ENCODE data around the gene RNASEH2C. TPM values are rescaled to one million over a fixed set of nuclear protein-coding genes. Genes with fewer than 3 reads are reported as not detected.

Gene RNASEH2C
- total and polyA plus RNA-seq, 2 of the 13 experiments (the other 11 are each of a cell fraction or from before 2014, with no cell fraction given): 27.4 to 50.9 TPM

DNA sequence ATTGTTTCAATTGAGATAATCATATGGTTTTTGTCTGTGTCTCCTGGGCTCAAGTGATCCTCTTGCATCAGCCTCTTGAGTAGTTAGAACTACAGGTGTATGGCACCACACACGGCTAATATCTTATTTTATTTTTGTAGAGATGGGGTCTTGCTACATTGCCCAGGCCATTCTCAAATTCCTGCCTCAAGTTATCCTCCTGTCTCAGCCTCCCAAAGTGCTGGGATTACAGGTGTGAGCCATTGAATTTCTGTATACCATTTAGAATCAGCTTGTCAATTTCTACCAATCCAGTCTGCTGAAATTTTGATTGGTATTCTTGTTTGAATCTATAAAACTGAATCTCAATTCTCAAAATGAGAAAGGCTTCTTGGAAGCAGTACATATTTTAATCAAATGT is 18.9 kb downstream of the RNASEH2C start:
- H3K4me2 ChIP-seq (ENCODE audit: low read depth, low read length): no peak overlapping the region
- POLR2A ChIA-PET: no interaction called here
- CTCF ChIA-PET (ENCODE audit: low intra/inter-chr PET ratio, low total read pairs): no interaction called here
- no peaks in the 10 kb centered on the region for H3K79me2 ChIP-seq (ENCODE audit: insufficient read depth, low read length)
- in situ Hi-C loops (cut with HindIII; ENCODE audit: extremely low pct_ligation_motif_present, low pct_unique_long_range_greater_than_20kb) (no loop called here), intact Hi-C loops (cut with micrococcal nuclease; ENCODE audit: unreplicated experiment) (no loop called here)
- DNase-seq (ENCODE audit: low spot score): no peak
- ATAC-seq: no peak
- no peak for FAIRE-seq
- H3K4me3 ChIP-seq (replicated peaks in 1 of 3; ENCODE audit: insufficient read depth in 1 of 3, low read depth in 2 of 3, low read length in 3 of 3): no peak overlapping the region
- TF ChIP-seq TBX2 (CRISPR knock-in tag; IDR thresholded peaks at IDR 0.05; ENCODE audit: borderline replicate concordance) (no peak), CREM (IDR thresholded peaks at IDR 0.05) (no peak), CREM (CRISPR knock-in tag; IDR thresholded peaks at IDR 0.05) (no peak), THAP11 (CRISPR knock-in tag; IDR thresholded peaks at IDR 0.05) (no peak), MIER3 (CRISPR knock-in tag; IDR thresholded peaks at IDR 0.05; ENCODE audit: borderline replicate concordance) (no peak), ZNF260 (CRISPR knock-in tag; IDR thresholded peaks at IDR 0.05; ENCODE audit: borderline replicate concordance, low read depth) (no peak), ZNF333 (CRISPR knock-in tag; IDR thresholded peaks at IDR 0.05; ENCODE audit: borderline replicate concordance) (no peak), KLF6 (CRISPR knock-in tag; IDR thresholded peaks at IDR 0.05) (no peak), MIXL1 (CRISPR knock-in tag; IDR thresholded peaks at IDR 0.05) (no peak), RORA (CRISPR knock-in tag; IDR thresholded peaks at IDR 0.05) (no peak), ZBTB21 (CRISPR knock-in tag; IDR thresholded peaks at IDR 0.05) (no peak), SNAI1 (CRISPR knock-in tag; IDR thresholded peaks at IDR 0.05; ENCODE audit: borderline replicate concordance) (no peak), BHLHE40 (IDR thresholded peaks at IDR 0.05; ENCODE audit: low read length) (no peak), HNRNPL (IDR thresholded peaks at IDR 0.05; ENCODE audit: low read depth, low read length) (no peak), MTA3 (CRISPR knock-in tag; IDR thresholded peaks at IDR 0.05) (no peak), DMAP1 (CRISPR knock-in tag; IDR thresholded peaks at IDR 0.05) (no peak), KDM2A (CRISPR knock-in tag; IDR thresholded peaks at IDR 0.05; ENCODE audit: borderline replicate concordance, low read depth) (no peak), NPAS2 (CRISPR knock-in tag; IDR thresholded peaks at IDR 0.05; ENCODE audit: borderline replicate concordance) (no peak), ESRRA (CRISPR knock-in tag; IDR thresholded peaks at IDR 0.05; ENCODE audit: low read depth) (no peak)
- TF ChIP-seq, protein P1, sequence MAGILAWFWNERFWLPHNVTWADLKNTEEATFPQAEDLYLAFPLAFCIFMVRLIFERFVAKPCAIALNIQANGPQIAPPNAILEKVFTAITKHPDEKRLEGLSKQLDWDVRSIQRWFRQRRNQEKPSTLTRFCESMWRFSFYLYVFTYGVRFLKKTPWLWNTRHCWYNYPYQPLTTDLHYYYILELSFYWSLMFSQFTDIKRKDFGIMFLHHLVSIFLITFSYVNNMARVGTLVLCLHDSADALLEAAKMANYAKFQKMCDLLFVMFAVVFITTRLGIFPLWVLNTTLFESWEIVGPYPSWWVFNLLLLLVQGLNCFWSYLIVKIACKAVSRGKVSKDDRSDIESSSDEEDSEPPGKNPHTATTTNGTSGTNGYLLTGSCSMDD (CRISPR knock-in tag; IDR thresholded peaks at IDR 0.05): no peak
- TF ChIP-seq, protein P2, sequence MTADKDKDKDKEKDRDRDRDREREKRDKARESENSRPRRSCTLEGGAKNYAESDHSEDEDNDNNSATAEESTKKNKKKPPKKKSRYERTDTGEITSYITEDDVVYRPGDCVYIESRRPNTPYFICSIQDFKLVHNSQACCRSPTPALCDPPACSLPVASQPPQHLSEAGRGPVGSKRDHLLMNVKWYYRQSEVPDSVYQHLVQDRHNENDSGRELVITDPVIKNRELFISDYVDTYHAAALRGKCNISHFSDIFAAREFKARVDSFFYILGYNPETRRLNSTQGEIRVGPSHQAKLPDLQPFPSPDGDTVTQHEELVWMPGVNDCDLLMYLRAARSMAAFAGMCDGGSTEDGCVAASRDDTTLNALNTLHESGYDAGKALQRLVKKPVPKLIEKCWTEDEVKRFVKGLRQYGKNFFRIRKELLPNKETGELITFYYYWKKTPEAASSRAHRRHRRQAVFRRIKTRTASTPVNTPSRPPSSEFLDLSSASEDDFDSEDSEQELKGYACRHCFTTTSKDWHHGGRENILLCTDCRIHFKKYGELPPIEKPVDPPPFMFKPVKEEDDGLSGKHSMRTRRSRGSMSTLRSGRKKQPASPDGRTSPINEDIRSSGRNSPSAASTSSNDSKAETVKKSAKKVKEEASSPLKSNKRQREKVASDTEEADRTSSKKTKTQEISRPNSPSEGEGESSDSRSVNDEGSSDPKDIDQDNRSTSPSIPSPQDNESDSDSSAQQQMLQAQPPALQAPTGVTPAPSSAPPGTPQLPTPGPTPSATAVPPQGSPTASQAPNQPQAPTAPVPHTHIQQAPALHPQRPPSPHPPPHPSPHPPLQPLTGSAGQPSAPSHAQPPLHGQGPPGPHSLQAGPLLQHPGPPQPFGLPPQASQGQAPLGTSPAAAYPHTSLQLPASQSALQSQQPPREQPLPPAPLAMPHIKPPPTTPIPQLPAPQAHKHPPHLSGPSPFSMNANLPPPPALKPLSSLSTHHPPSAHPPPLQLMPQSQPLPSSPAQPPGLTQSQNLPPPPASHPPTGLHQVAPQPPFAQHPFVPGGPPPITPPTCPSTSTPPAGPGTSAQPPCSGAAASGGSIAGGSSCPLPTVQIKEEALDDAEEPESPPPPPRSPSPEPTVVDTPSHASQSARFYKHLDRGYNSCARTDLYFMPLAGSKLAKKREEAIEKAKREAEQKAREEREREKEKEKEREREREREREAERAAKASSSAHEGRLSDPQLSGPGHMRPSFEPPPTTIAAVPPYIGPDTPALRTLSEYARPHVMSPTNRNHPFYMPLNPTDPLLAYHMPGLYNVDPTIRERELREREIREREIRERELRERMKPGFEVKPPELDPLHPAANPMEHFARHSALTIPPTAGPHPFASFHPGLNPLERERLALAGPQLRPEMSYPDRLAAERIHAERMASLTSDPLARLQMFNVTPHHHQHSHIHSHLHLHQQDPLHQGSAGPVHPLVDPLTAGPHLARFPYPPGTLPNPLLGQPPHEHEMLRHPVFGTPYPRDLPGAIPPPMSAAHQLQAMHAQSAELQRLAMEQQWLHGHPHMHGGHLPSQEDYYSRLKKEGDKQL (CRISPR knock-in tag; IDR thresholded peaks at IDR 0.05; ENCODE audit: low read depth): no peak
- H4K20me1 ChIP-seq (ENCODE audit: insufficient read depth, low read length): no peaks in the 10 kb centered on the region
- no peaks in the 10 kb centered on the region for H3K4me1 ChIP-seq (ENCODE audit: insufficient read depth, low read length)
- 22% methylated on average over 1 of the region's 1 CpG for WGBS (ENCODE audit: low lambda C conversion rate)
- H2AFZ ChIP-seq (ENCODE audit: low read length): no peak overlapping the region
- H3K27me3 ChIP-seq (ENCODE audit: control insufficient read depth in 1 of 2, insufficient read depth in 2 of 2, low read length in 2 of 2): peaks cover 2 to 36% of the 10 kb centered on the region in 2 experiments
- no peaks in the 10 kb centered on the region for H3K9me3 ChIP-seq (ENCODE audit: low read length)
- no TSS peak for BruUV-seq (replicated peaks)
- H3K36me3 ChIP-seq (replicated peaks in 1 of 2; ENCODE audit: control insufficient read depth in 1 of 2, insufficient read depth in 2 of 2, low read length in 2 of 2): no peaks in the 10 kb centered on the region
- no peak overlapping the region for H3K27ac ChIP-seq (ENCODE audit: extremely low read length, insufficient read depth, low read length)
- no peak overlapping the region for H3K9ac ChIP-seq (ENCODE audit: insufficient read depth, low read depth, low read length)
